HepG2 (cell line): ENCODE results near the gene ACAP2. TPM values are rescaled to one million over a fixed set of nuclear protein-coding genes. Genes with fewer than 3 reads are reported as not detected.

Experiments used
- FOXA3 ChIP-seq: IDR thresholded peaks from 2 replicates; pipeline ENCODE4 v1.6.1; 2016; ENCODE audit warnings: missing genetic modification reagents, missing compliant biosample characterization
- HMG20B ChIP-seq: conservative IDR thresholded peaks from 2 replicates; pipeline ENCODE4 v1.6.1; 2016; ENCODE audit warnings: missing genetic modification reagents, missing compliant biosample characterization
- MBNL3 ChIP-seq: fragments of 250-450 bp; sonication (Bioruptor Pico); conservative IDR thresholded peaks from 2 replicates; pipeline ENCODE4 v1.8.0; 2022; ENCODE audit warnings: mild to moderate bottlenecking, inconsistent platforms
- NR3C1 ChIP-seq: sonication (generic); formaldehyde crosslinking; IDR thresholded peaks from 2 replicates; pipeline ENCODE4 v1.4.0; 2020; ENCODE audit warnings: missing genetic modification reagents
- RARG ChIP-seq: sonication (generic); formaldehyde crosslinking; IDR thresholded peaks from 2 replicates; pipeline ENCODE4 v1.4.0; 2020; ENCODE audit warnings: low read depth, mild to moderate bottlenecking, missing genetic modification reagents
- SIN3B ChIP-seq: fragments of 150-350 bp; IDR thresholded peaks from 2 replicates; pipeline ENCODE4 v1.6.1; 2014; ENCODE audit warnings: low read length
- TBX2 ChIP-seq: sonication (generic); formaldehyde crosslinking; IDR thresholded peaks from 2 replicates; pipeline ENCODE4 v1.5.0; 2020; ENCODE audit warnings: missing genetic modification reagents, mild to moderate bottlenecking, borderline replicate concordance
- YY1 ChIP-seq: IDR thresholded peaks from 2 replicates; pipeline ENCODE4 v1.6.1; 2011; ENCODE audit warnings: low read length, low read depth, moderate library complexity, mild to moderate bottlenecking; ENCODE audit not compliant: insufficient read depth, insufficient replicate concordance
- ZFP1 ChIP-seq: IDR thresholded peaks from 2 replicates; pipeline ENCODE4 v1.6.1; 2016
- ZMAT3 ChIP-seq: sonication (generic); formaldehyde crosslinking; conservative IDR thresholded peaks from 2 replicates; pipeline ENCODE4 v1.7.0; 2021; ENCODE audit warnings: missing genetic modification reagents
- ZNF30 ChIP-seq: sonication (generic); formaldehyde crosslinking; IDR thresholded peaks from 2 replicates; pipeline ENCODE4 v1.5.0; 2020; ENCODE audit warnings: mild to moderate bottlenecking, missing genetic modification reagents
- polyA plus RNA-seq, 8 experiments: library from polyadenylated mRNA; depleted of rRNA in 3 of 8; stranded (reverse) in 7 of 8; unstranded in 1 of 8; fragments of >200 nt; fragmentation: Illumina TruSeq in 4 of 8; extraction: Trizol in 4 of 8; gene quantifications; 2 replicates each; pipeline versions ENCODE4 v1.2.1 to v1.2.3, GENCODE V29; 2011 to 2016; ENCODE audit warnings: low read depth in 4 of 8, missing spikeins in 1 of 8, mixed read lengths in 1 of 8; ENCODE audit not compliant: insufficient read depth in 1 of 8
- total RNA-seq, 5 experiments: library from RNA; depleted of rRNA; stranded (reverse); fragments of >200 nt; fragmentation: Illumina TruSeq; extraction: Trizol; gene quantifications; 2 replicates each; pipeline ENCODE4 v1.2.3, GENCODE V29; 2016; ENCODE audit warnings: low read depth in 1 of 5
- TF ChIP-seq, protein P1 (sequence below): sonication (generic); formaldehyde crosslinking; IDR thresholded peaks from 2 replicates; pipeline ENCODE4 v1.5.1; 2020; ENCODE audit warnings: missing genetic modification reagents, mild to moderate bottlenecking, borderline replicate concordance
- TF ChIP-seq, protein P2 (sequence below), 2 experiments: IDR thresholded peaks; 2 replicates each; pipeline ENCODE4 v1.6.1; 2011 to 2012; ENCODE audit warnings: low read length in 2 of 2, borderline replicate concordance in 1 of 2, low read depth in 1 of 2, mild to moderate bottlenecking in 1 of 2, moderate library complexity in 1 of 2
- TF ChIP-seq, protein P3 (sequence below): sonication (generic); formaldehyde crosslinking; IDR thresholded peaks from 2 replicates; pipeline ENCODE4 v1.5.0; 2020; ENCODE audit warnings: mild to moderate bottlenecking, missing genetic modification reagents
- TF ChIP-seq, protein P4 (sequence below): sonication (generic); formaldehyde crosslinking; IDR thresholded peaks from 2 replicates; pipeline ENCODE4 v1.5.0; 2020; ENCODE audit warnings: missing genetic modification reagents, mild to moderate bottlenecking, borderline replicate concordance
- TF ChIP-seq, protein P5 (sequence below): sonication (generic); formaldehyde crosslinking; IDR thresholded peaks from 2 replicates; pipeline ENCODE4 v1.8.1; 2023; ENCODE audit warnings: mild to moderate bottlenecking, missing genetic modification reagents
- TF ChIP-seq, protein P6 (sequence below): sonication (generic); formaldehyde crosslinking; IDR thresholded peaks from 2 replicates; pipeline ENCODE4 v1.5.0; 2020; ENCODE audit warnings: missing genetic modification reagents

Gene ACAP2
- total and polyA plus RNA-seq, 2 of the 13 experiments (the other 11 are each of a cell fraction or from before 2014, with no cell fraction given) = 7.3 to 23.9 TPM

DNA sequence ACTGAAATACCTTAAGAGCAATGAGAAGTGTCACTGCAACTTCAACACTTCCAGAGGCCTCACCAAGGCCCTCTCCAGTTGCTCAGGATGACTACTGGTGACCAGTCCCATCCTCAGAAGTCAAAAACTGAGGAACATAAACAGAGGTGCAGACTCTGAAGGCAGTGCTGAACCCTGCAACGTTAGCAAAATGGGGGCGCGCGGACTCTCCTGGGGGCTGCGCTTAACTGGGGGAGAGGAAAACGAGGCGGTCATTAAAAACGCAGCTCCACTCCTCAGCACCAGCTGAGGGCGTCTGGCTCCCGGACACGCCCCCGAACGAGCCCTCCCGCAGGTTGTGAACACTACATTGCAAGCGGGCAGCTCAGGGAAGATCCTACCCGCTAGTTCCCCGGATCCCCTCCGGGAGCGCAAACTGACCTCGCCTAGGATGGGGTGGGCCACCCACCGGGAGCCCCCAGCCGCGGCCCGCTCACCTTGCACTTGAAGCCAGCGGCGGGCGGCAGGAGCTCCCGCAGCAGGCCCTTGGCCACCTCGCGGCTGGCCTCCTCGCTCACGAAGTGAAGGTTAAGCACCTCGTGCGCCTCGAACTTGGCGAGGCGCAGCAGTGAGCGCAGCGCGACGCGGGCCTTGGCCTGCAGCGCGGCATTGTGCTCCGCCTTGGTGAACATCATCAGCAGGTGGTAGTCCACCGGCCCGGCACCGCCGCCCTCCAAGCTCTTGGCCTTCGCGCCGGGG is 172.6 kb downstream of the ACAP2 start (continued):
- TF ChIP-seq, protein P1, sequence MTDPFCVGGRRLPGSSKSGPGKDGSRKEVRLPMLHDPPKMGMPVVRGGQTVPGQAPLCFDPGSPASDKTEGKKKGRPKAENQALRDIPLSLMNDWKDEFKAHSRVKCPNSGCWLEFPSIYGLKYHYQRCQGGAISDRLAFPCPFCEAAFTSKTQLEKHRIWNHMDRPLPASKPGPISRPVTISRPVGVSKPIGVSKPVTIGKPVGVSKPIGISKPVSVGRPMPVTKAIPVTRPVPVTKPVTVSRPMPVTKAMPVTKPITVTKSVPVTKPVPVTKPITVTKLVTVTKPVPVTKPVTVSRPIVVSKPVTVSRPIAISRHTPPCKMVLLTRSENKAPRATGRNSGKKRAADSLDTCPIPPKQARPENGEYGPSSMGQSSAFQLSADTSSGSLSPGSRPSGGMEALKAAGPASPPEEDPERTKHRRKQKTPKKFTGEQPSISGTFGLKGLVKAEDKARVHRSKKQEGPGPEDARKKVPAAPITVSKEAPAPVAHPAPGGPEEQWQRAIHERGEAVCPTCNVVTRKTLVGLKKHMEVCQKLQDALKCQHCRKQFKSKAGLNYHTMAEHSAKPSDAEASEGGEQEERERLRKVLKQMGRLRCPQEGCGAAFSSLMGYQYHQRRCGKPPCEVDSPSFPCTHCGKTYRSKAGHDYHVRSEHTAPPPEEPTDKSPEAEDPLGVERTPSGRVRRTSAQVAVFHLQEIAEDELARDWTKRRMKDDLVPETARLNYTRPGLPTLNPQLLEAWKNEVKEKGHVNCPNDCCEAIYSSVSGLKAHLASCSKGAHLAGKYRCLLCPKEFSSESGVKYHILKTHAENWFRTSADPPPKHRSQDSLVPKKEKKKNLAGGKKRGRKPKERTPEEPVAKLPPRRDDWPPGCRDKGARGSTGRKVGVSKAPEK (CRISPR knock-in tag) = no peak
- TF ChIP-seq, protein P2, sequence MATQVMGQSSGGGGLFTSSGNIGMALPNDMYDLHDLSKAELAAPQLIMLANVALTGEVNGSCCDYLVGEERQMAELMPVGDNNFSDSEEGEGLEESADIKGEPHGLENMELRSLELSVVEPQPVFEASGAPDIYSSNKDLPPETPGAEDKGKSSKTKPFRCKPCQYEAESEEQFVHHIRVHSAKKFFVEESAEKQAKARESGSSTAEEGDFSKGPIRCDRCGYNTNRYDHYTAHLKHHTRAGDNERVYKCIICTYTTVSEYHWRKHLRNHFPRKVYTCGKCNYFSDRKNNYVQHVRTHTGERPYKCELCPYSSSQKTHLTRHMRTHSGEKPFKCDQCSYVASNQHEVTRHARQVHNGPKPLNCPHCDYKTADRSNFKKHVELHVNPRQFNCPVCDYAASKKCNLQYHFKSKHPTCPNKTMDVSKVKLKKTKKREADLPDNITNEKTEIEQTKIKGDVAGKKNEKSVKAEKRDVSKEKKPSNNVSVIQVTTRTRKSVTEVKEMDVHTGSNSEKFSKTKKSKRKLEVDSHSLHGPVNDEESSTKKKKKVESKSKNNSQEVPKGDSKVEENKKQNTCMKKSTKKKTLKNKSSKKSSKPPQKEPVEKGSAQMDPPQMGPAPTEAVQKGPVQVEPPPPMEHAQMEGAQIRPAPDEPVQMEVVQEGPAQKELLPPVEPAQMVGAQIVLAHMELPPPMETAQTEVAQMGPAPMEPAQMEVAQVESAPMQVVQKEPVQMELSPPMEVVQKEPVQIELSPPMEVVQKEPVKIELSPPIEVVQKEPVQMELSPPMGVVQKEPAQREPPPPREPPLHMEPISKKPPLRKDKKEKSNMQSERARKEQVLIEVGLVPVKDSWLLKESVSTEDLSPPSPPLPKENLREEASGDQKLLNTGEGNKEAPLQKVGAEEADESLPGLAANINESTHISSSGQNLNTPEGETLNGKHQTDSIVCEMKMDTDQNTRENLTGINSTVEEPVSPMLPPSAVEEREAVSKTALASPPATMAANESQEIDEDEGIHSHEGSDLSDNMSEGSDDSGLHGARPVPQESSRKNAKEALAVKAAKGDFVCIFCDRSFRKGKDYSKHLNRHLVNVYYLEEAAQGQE (IDR thresholded peaks at IDR 0.05; ENCODE audit: borderline replicate concordance in 1 of 2, low read depth in 1 of 2, low read length in 2 of 2) = no peak
- TF ChIP-seq FOXA3 (CRISPR knock-in tag) (no peak), ZMAT3 (CRISPR knock-in tag) (no peak; the same call in 1 of the 2 replicates), RARG (CRISPR knock-in tag) (no peak), YY1 (no peak), SIN3B (no peak), HMG20B (CRISPR knock-in tag) (no peak), TBX2 (CRISPR knock-in tag) (no peak), ZNF30 (CRISPR knock-in tag) (no peak), MBNL3 (CRISPR knock-in tag) (no peak), NR3C1 (CRISPR knock-in tag) (no peak), ZFP1 (no peak)
- TF ChIP-seq, protein P3, sequence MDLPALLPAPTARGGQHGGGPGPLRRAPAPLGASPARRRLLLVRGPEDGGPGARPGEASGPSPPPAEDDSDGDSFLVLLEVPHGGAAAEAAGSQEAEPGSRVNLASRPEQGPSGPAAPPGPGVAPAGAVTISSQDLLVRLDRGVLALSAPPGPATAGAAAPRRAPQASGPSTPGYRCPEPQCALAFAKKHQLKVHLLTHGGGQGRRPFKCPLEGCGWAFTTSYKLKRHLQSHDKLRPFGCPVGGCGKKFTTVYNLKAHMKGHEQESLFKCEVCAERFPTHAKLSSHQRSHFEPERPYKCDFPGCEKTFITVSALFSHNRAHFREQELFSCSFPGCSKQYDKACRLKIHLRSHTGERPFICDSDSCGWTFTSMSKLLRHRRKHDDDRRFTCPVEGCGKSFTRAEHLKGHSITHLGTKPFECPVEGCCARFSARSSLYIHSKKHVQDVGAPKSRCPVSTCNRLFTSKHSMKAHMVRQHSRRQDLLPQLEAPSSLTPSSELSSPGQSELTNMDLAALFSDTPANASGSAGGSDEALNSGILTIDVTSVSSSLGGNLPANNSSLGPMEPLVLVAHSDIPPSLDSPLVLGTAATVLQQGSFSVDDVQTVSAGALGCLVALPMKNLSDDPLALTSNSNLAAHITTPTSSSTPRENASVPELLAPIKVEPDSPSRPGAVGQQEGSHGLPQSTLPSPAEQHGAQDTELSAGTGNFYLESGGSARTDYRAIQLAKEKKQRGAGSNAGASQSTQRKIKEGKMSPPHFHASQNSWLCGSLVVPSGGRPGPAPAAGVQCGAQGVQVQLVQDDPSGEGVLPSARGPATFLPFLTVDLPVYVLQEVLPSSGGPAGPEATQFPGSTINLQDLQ (CRISPR knock-in tag) = no peak; the same call in 1 of the 2 replicates
- TF ChIP-seq, protein P4, sequence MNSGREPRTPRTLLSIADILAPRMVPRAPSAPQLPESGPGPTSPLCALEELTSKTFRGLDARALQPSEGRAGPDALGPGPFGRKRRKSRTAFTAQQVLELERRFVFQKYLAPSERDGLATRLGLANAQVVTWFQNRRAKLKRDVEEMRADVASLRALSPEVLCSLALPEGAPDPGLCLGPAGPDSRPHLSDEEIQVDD (CRISPR knock-in tag) = 0 out of 2 replicates have a peak, but pooled peaks have one; percentile 72
- TF ChIP-seq, protein P5, sequence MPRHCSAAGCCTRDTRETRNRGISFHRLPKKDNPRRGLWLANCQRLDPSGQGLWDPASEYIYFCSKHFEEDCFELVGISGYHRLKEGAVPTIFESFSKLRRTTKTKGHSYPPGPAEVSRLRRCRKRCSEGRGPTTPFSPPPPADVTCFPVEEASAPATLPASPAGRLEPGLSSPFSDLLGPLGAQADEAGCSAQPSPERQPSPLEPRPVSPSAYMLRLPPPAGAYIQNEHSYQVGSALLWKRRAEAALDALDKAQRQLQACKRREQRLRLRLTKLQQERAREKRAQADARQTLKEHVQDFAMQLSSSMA (CRISPR knock-in tag) = no peak; the same call in 1 of the 2 replicates
- TF ChIP-seq, protein P6, sequence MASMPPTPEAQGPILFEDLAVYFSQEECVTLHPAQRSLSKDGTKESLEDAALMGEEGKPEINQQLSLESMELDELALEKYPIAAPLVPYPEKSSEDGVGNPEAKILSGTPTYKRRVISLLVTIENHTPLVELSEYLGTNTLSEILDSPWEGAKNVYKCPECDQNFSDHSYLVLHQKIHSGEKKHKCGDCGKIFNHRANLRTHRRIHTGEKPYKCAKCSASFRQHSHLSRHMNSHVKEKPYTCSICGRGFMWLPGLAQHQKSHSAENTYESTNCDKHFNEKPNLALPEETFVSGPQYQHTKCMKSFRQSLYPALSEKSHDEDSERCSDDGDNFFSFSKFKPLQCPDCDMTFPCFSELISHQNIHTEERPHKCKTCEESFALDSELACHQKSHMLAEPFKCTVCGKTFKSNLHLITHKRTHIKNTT (CRISPR knock-in tag) = no peak
